CD4-positive, alpha-beta T cell treated with Interleukin-4 for 1 hour (primary cell): ENCODE data around the gene CFAP126.
"Not testable (repeated sequence)": the region's sequence is repeated elsewhere in the genome, so short reads cannot be mapped to it uniquely, and the experiment has no call there.

Source experiments
- DNase-seq, 2 donors: peaks; one replicate each; pipeline ENCODE4 v3.0.0-alpha.2; 2020 to 2022

CFAP126 gene

GRCh38 chr1:161367684-161368400, at the start of gene CFAP126:
Gene CFAP126, minus strand, starts transcription at chr1:161367876. Its CDS starts 8 bp downstream, at chr1:161367868.
- DNase-seq: peak; percentile 81 to 86

GRCh38 chr1:161413050-161413449, 45.4 kb upstream of the CFAP126 start:
- not testable (repeated sequence) for DNase-seq

- not testable (repeated sequence) for DNase-seq
Measured at GRCh38 chr1:161410636-161410970, 42.9 kb upstream of the CFAP126 start.

- DNase-seq: peak in 1 of 2 donors; percentile 70
Measured at GRCh38 chr1:161409848-161410635, 42.4 kb upstream of the CFAP126 start.

GRCh38 chr1:161408429-161409052, 40.9 kb upstream of the CFAP126 start:
- no peak for DNase-seq

GRCh38 chr1:161407451-161407985, 39.8 kb upstream of the CFAP126 start:
- DNase-seq: no peak

- not testable (repeated sequence) for DNase-seq
Measured at GRCh38 chr1:161406551-161406950, 38.9 kb upstream of the CFAP126 start.

GRCh38 chr1:161404051-161404597, 36.4 kb upstream of the CFAP126 start:
- DNase-seq: no peak

- no peak for DNase-seq
Measured at GRCh38 chr1:161402446-161402845, 34.8 kb upstream of the CFAP126 start.

GRCh38 chr1:161399257-161399998, 31.8 kb upstream of the CFAP126 start:
- peak; percentile 96 to 97 for DNase-seq

- DNase-seq: no peak
Measured at GRCh38 chr1:161398900-161399256, 31.2 kb upstream of the CFAP126 start.

GRCh38 chr1:161397038-161397437, 29.4 kb upstream of the CFAP126 start:
- not testable (repeated sequence) for DNase-seq

GRCh38 chr1:161393151-161393550, 25.5 kb upstream of the CFAP126 start:
- no peak for DNase-seq

- no peak for DNase-seq
Measured at GRCh38 chr1:161391611-161392010, 23.9 kb upstream of the CFAP126 start.

- DNase-seq: not testable (repeated sequence)
Measured at GRCh38 chr1:161391136-161391535, 23.5 kb upstream of the CFAP126 start.

- no peak for DNase-seq
Measured at GRCh38 chr1:161390559-161390858, 22.8 kb upstream of the CFAP126 start.

- DNase-seq: peak; percentile 94
Measured at GRCh38 chr1:161389691-161390558, 22.2 kb upstream of the CFAP126 start.

GRCh38 chr1:161389158-161389557, 21.5 kb upstream of the CFAP126 start:
- DNase-seq: not testable (repeated sequence)

- DNase-seq: no peak
Measured at GRCh38 chr1:161388639-161389038, 21.0 kb upstream of the CFAP126 start.

GRCh38 chr1:161382214-161383019, 14.7 kb upstream of the CFAP126 start:
- peak in 1 of 2 donors; percentile 70 for DNase-seq

- no peak for DNase-seq
Measured at GRCh38 chr1:161381707-161382106, 14.0 kb upstream of the CFAP126 start.
